C4-2B (cell line): ENCODE measurements around the gene LRMDA.

ENCODE experiments used
- ZFX ChIP-seq: fragments of 450-650 bp; IDR thresholded peaks from 2 replicates; pipeline ENCODE4 v1.6.1; 2017
- TF ChIP-seq, protein P1 (sequence below): fragments of 450-650 bp; conservative IDR thresholded peaks from 2 replicates; pipeline ENCODE4 v1.5.1; 2017; ENCODE audit warnings: mild to moderate bottlenecking

DNA sequence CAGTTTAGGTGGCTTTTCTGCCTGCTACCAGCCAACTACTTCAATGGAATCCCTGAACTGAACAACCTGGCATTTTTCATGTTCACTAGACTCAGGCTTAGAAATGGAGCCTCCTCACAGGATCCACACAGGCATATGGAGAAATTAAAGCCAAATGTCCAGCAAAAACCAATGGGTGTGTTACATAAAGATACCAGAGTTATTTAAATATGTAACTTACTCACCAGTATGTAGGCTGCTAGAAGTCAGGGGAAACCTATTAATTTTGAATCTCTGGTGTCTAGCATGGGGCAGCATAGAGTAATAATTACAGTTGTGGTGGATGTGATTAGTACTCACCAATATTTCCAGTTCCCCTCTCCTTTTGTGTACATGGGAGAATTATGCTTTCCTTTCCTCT lies 383.6 kb downstream of the LRMDA start:
- TF ChIP-seq, protein P1, sequence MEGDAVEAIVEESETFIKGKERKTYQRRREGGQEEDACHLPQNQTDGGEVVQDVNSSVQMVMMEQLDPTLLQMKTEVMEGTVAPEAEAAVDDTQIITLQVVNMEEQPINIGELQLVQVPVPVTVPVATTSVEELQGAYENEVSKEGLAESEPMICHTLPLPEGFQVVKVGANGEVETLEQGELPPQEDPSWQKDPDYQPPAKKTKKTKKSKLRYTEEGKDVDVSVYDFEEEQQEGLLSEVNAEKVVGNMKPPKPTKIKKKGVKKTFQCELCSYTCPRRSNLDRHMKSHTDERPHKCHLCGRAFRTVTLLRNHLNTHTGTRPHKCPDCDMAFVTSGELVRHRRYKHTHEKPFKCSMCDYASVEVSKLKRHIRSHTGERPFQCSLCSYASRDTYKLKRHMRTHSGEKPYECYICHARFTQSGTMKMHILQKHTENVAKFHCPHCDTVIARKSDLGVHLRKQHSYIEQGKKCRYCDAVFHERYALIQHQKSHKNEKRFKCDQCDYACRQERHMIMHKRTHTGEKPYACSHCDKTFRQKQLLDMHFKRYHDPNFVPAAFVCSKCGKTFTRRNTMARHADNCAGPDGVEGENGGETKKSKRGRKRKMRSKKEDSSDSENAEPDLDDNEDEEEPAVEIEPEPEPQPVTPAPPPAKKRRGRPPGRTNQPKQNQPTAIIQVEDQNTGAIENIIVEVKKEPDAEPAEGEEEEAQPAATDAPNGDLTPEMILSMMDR: no peak
- no peak for TF ChIP-seq ZFX
